DND-41 (cell line): ENCODE results near the gene CPN2.

ENCODE experiments used
- ATAC-seq: fragments of 200-7000 bp; cut with Tn5 transposase; 3 replicates; pipeline ENCODE4 v1.9.1; 2021; ENCODE audit warnings: low read depth; ENCODE audit not compliant: insufficient read depth
- DNase-seq: peaks from one replicate; pipeline ENCODE4 v3.0.0-alpha.2; 2020
- H2AFZ ChIP-seq: 2 replicates; pipeline ENCODE4 v1.6.0; 2012; ENCODE audit warnings: low read depth, low read length
- H3K27ac ChIP-seq: 2 replicates; pipeline ENCODE4 v1.5.1; 2012; ENCODE audit warnings: low read length, inconsistent platforms
- H3K27me3 ChIP-seq: fragments of 200-600 bp; sonication (generic); 2 replicates; pipeline ENCODE4 v1.6.0; 2012; ENCODE audit warnings: low read length, mild to moderate bottlenecking, inconsistent platforms; ENCODE audit not compliant: insufficient read depth, poor library complexity
- H3K36me3 ChIP-seq: 2 replicates; pipeline ENCODE4 v1.5.1; 2012; ENCODE audit warnings: low read length, inconsistent platforms; ENCODE audit not compliant: insufficient read depth
- H3K4me1 ChIP-seq: 2 replicates; pipeline ENCODE4 v1.5.1; 2012; ENCODE audit warnings: mild to moderate bottlenecking, low read length; ENCODE audit not compliant: insufficient read depth
- H3K4me2 ChIP-seq: 2 replicates; pipeline ENCODE4 v1.6.0; 2012; ENCODE audit warnings: mild to moderate bottlenecking, moderate library complexity, low read length, inconsistent platforms; ENCODE audit not compliant: insufficient read depth
- H3K4me3 ChIP-seq, 2 experiments: fragments of 200-600 bp in 1 of 2; shearing (Covaris generic) in 1 of 2; 2 replicates each; pipeline ENCODE4 v1.5.1; 2012 to 2016; ENCODE audit warnings: inconsistent platforms in 2 of 2, low read length in 2 of 2, mild to moderate bottlenecking in 2 of 2, low read depth in 1 of 2, moderate library complexity in 1 of 2
- H3K79me2 ChIP-seq: 2 replicates; pipeline ENCODE4 v1.6.0; 2012; ENCODE audit warnings: low read length, inconsistent platforms; ENCODE audit not compliant: insufficient read depth
- H3K9ac ChIP-seq: 2 replicates; pipeline ENCODE4 v1.6.0; 2012; ENCODE audit warnings: low read depth, mild to moderate bottlenecking, inconsistent platforms, low read length, moderate library complexity
- H3K9me3 ChIP-seq: 2 replicates; pipeline ENCODE4 v1.5.1; 2012; ENCODE audit warnings: low read length, moderate library complexity, mild to moderate bottlenecking, inconsistent platforms; ENCODE audit not compliant: insufficient read depth, severe bottlenecking
- H4K20me1 ChIP-seq: 2 replicates; pipeline ENCODE4 v1.6.0; 2012; ENCODE audit warnings: low read length; ENCODE audit not compliant: insufficient read depth
- CTCF ChIP-seq: IDR thresholded peaks from 2 replicates; pipeline ENCODE4 v1.5.1; 2012; ENCODE audit warnings: borderline replicate concordance, low read length, moderate library complexity, mild to moderate bottlenecking; ENCODE audit not compliant: poor library complexity, severe bottlenecking; ENCODE audit errors: extremely low read depth
- EZH2 ChIP-seq: IDR thresholded peaks from 3 replicates; pipeline ENCODE4 v1.6.1; 2012; ENCODE audit warnings: borderline replicate concordance, low read depth, mild to moderate bottlenecking, moderate library complexity, low read length, inconsistent platforms; ENCODE audit not compliant: severe bottlenecking

CPN2 gene

GRCh38 chr3:194397757-194398312, 46.7 kb upstream of the CPN2 start:
- peak overlapping the region; percentile 78 for H3K27ac ChIP-seq
- no peaks in the 10 kb centered on the region for H3K36me3 ChIP-seq
- H3K4me2 ChIP-seq, result peak overlapping the region; percentile 67
- ATAC-seq (no peak), DNase-seq (peak; percentile 57)
- H3K4me3 ChIP-seq, result peak overlapping the region in 1 of 2 experiments; percentile 50; a peak in 2 of 4 replicates
- H3K9me3 ChIP-seq, result peaks cover 3% of the 10 kb centered on the region
- peaks cover 5% of the 10 kb centered on the region for H3K27me3 ChIP-seq
- peak overlapping the region; percentile 51 for H2AFZ ChIP-seq
- TF ChIP-seq EZH2 (no peak), CTCF (no peak)
- H3K9ac ChIP-seq, result peak overlapping the region; percentile 30
- peaks cover 58% of the 10 kb centered on the region for H3K4me1 ChIP-seq
- no peaks in the 10 kb centered on the region for H4K20me1 ChIP-seq
- no peaks in the 10 kb centered on the region for H3K79me2 ChIP-seq

- no peak for TF ChIP-seq EZH2
- TF ChIP-seq CTCF, result no peak
- peak overlapping the region; percentile 67 for H3K4me2 ChIP-seq
- no peaks in the 10 kb centered on the region for H3K36me3 ChIP-seq
- H3K27me3 ChIP-seq, result peaks cover 5% of the 10 kb centered on the region
- no peaks in the 10 kb centered on the region for H4K20me1 ChIP-seq
- DNase-seq, result peak; percentile 94
- peak overlapping the region; percentile 78 for H3K27ac ChIP-seq
- ATAC-seq, result peak; percentile 79
- H3K9ac ChIP-seq, result peak overlapping the region; percentile 35
- no peaks in the 10 kb centered on the region for H3K79me2 ChIP-seq
- peaks cover 58% of the 10 kb centered on the region for H3K4me1 ChIP-seq
- peak overlapping the region; percentile 51 for H2AFZ ChIP-seq
- peaks cover 6% of the 10 kb centered on the region for H3K9me3 ChIP-seq
- peak overlapping the region in 1 of 2 experiments; percentile 50; a peak in 2 of 4 replicates for H3K4me3 ChIP-seq
These were observed 46.0 kb upstream of the CPN2 start for GRCh38 chr3:194396859-194397756.

GRCh38 chr3:194396539-194396858, 45.4 kb upstream of the CPN2 start:
- Histone ChIP-seq H3K9ac (peak overlapping the region; percentile 35), H3K4me2 (peak overlapping the region; percentile 67), H3K4me1 (peaks cover 58% of the 10 kb centered on the region), H4K20me1 (no peaks in the 10 kb centered on the region), H3K9me3 (peaks cover 6% of the 10 kb centered on the region), H3K79me2 (no peaks in the 10 kb centered on the region), H3K27me3 (peaks cover 5% of the 10 kb centered on the region), H2AFZ (peak overlapping the region; percentile 13; the same call in 1 of the 2 replicates), H3K4me3 (peak overlapping the region in 1 of 2 experiments; percentile 50; a peak in 2 of 4 replicates), H3K27ac (peak overlapping the region; percentile 78), H3K36me3 (no peaks in the 10 kb centered on the region)
- ATAC-seq, result no peak
- DNase-seq, result no peak
- TF ChIP-seq CTCF, result no peak
- no peak for TF ChIP-seq EZH2
